Progenitor cell of endocrine pancreas (in vitro differentiated cells): Measurements from ENCODE around the gene HARBI1. TPM values are rescaled to one million over a fixed set of nuclear protein-coding genes. Genes with fewer than 3 reads are reported as not detected.

Source experiments
- DNase-seq: peaks from one replicate; pipeline ENCODE4 v3.0.0; 2021; ENCODE audit warnings: low spot score; ENCODE audit not compliant: unreplicated experiment
- H3K27ac Mint-ChIP-seq: 2 replicates; pipeline ENCODE4 v1.8.0; 2021; ENCODE audit warnings: mild to moderate bottlenecking, moderate library complexity, mixed read lengths
- H3K27me3 Mint-ChIP-seq: 2 replicates; pipeline ENCODE4 v1.8.0; 2021; ENCODE audit warnings: mixed read lengths
- H3K36me3 Mint-ChIP-seq: 2 replicates; pipeline ENCODE4 v1.8.0; 2022; ENCODE audit warnings: mixed read lengths; ENCODE audit not compliant: insufficient read depth
- H3K4me1 Mint-ChIP-seq: 2 replicates; pipeline ENCODE4 v1.8.0; 2021; ENCODE audit warnings: low read depth, mixed read lengths
- H3K4me3 Mint-ChIP-seq: 2 replicates; pipeline ENCODE4 v1.8.0; 2021; ENCODE audit warnings: low read depth, mild to moderate bottlenecking, moderate library complexity, mixed read lengths
- H3K9me3 Mint-ChIP-seq: 2 replicates; pipeline ENCODE4 v1.8.0; 2021; ENCODE audit warnings: low read depth, mixed read lengths
- total RNA-seq: library from RNA; stranded (reverse); gene quantifications from 2 replicates; pipeline ENCODE4 v1.2.1, GENCODE V29; 2021
- TF ChIP-seq, protein P1 (sequence below): fragments of 200-600 bp; sonication (generic); IDR thresholded peaks from one replicate; pipeline ENCODE4 v1.5.0; 2021; ENCODE audit warnings: antibody characterized with exemption, mild to moderate bottlenecking; ENCODE audit not compliant: unreplicated experiment

The HARBI1 gene
- total RNA-seq, 1 donor from 2014 or later = 9.0 TPM

DNA sequence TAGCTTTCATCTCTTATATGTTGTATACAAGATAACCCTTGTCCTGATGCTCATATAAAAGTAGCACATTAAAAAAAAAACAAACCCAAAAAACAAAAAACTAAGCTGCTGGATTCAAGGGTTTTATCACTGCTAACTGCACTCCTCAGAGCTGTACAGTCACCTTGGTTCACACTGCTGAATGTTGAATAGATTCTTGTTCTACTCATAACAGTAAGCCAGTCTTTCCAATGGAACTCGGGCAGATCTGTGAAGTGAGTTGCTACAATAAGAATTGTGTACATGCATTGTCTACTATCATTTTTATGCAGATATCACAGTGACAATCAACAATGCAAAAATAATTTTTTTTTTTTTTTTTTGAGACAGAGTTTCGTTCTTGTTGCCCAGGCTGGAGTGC lies 4.7 kb downstream of the HARBI1 start:
- no peak overlapping the region for H3K27ac Mint-ChIP-seq
- no peaks in the 10 kb centered on the region for H3K27me3 Mint-ChIP-seq
- H3K9me3 Mint-ChIP-seq = no peaks in the 10 kb centered on the region
- peaks cover 1% of the 10 kb centered on the region for H3K36me3 Mint-ChIP-seq
- H3K4me1 Mint-ChIP-seq = peaks cover 8% of the 10 kb centered on the region
- TF ChIP-seq, protein P1, sequence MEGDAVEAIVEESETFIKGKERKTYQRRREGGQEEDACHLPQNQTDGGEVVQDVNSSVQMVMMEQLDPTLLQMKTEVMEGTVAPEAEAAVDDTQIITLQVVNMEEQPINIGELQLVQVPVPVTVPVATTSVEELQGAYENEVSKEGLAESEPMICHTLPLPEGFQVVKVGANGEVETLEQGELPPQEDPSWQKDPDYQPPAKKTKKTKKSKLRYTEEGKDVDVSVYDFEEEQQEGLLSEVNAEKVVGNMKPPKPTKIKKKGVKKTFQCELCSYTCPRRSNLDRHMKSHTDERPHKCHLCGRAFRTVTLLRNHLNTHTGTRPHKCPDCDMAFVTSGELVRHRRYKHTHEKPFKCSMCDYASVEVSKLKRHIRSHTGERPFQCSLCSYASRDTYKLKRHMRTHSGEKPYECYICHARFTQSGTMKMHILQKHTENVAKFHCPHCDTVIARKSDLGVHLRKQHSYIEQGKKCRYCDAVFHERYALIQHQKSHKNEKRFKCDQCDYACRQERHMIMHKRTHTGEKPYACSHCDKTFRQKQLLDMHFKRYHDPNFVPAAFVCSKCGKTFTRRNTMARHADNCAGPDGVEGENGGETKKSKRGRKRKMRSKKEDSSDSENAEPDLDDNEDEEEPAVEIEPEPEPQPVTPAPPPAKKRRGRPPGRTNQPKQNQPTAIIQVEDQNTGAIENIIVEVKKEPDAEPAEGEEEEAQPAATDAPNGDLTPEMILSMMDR = no peak
- DNase-seq = no peak
- H3K4me3 Mint-ChIP-seq = no peak overlapping the region

DNA sequence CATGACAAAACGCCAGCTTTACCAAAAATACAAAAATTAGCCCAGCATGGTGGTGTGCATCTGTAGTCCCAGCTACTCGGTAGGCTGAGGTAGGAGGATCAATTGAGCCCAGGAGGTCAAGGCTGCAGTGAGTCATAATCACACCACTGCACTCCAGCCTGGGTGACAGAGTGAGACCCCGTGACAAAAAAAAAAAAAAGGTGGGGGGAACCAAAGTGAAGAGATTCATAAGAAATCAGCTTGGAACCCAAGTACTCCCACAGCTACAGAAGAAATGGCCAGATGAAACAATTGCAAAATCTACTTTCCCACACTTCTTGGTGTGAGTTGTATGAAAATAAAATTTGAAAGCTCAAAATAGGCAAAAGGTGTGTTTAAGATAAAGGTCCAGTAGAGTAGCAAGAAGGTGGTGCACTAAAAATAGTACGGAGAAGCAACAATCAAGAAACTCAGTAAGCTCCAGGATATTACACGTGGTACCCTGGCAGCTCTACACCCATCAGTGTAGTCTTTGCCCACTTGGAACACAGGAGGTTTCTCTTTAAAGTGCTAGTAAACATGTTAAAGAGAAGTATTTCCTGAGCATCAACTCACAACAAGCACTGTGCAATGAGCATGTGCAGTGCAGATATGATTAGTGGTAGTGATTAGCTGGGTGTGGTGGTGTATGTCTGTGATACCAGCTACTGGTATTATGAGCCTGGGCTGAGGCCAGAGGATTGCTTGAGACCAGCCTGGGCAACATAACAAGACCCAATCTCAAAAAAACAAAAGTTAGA lies 5.3 kb downstream of the HARBI1 start:
- H3K27ac Mint-ChIP-seq = no peak overlapping the region
- DNase-seq = no peak
- H3K4me3 Mint-ChIP-seq = no peak overlapping the region
- no peaks in the 10 kb centered on the region for H3K9me3 Mint-ChIP-seq
- TF ChIP-seq, protein P1 = no peak
- peaks cover 8% of the 10 kb centered on the region for H3K4me1 Mint-ChIP-seq
- no peaks in the 10 kb centered on the region for H3K27me3 Mint-ChIP-seq
- H3K36me3 Mint-ChIP-seq = peaks cover 1% of the 10 kb centered on the region

DNA sequence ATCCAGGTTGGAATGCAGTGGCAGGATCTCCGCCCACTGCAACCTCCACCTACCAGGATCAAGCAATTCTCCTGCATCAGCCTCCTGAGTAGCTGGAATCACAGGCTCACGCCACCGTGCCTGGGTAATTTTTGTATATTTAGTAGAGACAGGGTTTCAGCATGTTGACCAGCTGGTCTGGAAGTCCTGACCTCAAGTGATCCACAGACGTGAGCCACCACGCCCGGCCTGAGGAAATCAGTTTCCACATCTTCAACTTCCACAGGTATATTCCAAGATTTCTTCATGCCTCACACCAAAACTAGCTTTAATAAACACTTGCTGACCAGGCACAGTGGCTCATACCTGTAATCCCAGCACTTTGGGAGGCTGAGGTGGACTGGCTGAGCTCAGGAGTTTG lies 7.6 kb downstream of the HARBI1 start:
- Mint-ChIP-seq H3K27ac (no peak overlapping the region), H3K4me3 (no peak overlapping the region), H3K4me1 (no peaks in the 10 kb centered on the region), H3K27me3 (no peaks in the 10 kb centered on the region), H3K9me3 (no peaks in the 10 kb centered on the region), H3K36me3 (no peaks in the 10 kb centered on the region)
- DNase-seq = no peak
- TF ChIP-seq, protein P1 = no peak

DNA sequence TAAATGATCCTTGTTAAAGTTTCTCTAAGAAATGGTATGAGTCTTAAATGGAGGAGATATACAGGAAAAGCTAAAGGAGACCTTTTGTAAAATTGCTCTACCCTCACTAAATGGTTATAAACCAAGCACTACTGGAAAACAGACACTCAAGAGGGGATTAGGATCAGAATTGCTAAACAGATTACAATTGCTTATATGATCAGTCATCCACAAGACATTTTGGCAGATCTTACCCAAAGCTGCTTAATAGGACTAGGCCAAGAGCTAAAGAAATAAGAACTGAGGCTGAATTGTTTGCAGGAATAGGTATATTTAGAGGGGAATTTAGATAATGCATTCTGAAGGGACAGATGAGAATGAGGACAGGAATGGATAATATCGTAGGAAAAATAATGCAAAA lies 9.5 kb downstream of the HARBI1 start:
- H3K4me1 Mint-ChIP-seq = no peaks in the 10 kb centered on the region

DNA sequence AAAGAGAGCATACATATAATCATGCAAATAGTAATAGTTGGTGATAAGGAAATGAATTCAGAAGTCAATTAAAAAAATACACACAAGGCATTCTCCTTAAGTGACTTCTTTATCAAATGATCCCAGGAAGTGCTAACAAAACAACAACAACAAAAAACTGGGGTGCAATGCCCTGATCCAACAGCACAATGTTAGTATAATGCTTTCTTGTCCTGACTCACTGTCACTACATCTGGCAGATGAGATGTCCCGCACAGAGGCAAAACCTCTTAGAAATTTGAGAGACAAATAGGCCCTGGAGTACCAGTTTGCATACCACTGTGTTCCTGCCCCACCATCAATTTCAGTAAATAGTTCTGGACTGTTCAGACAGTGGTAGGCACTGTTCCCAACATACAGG lies 12.2 kb downstream of the HARBI1 start:
- TF ChIP-seq, protein P1 = no peak
- Mint-ChIP-seq H3K9me3 (no peaks in the 10 kb centered on the region), H3K27ac (no peak overlapping the region), H3K27me3 (no peaks in the 10 kb centered on the region), H3K4me3 (no peak overlapping the region), H3K36me3 (peaks cover 2% of the 10 kb centered on the region), H3K4me1 (no peaks in the 10 kb centered on the region)
- no peak for DNase-seq

More for the DNA sequence above, 9.5 kb downstream of the HARBI1 start:
- peaks cover 2% of the 10 kb centered on the region for H3K36me3 Mint-ChIP-seq
- DNase-seq = no peak
- H3K27ac Mint-ChIP-seq = no peak overlapping the region
- no peaks in the 10 kb centered on the region for H3K27me3 Mint-ChIP-seq
- TF ChIP-seq, protein P1 = no peak
- no peak overlapping the region for H3K4me3 Mint-ChIP-seq
- no peaks in the 10 kb centered on the region for H3K9me3 Mint-ChIP-seq
